Measurements from ENCODE around the gene CDH4.

DNA sequence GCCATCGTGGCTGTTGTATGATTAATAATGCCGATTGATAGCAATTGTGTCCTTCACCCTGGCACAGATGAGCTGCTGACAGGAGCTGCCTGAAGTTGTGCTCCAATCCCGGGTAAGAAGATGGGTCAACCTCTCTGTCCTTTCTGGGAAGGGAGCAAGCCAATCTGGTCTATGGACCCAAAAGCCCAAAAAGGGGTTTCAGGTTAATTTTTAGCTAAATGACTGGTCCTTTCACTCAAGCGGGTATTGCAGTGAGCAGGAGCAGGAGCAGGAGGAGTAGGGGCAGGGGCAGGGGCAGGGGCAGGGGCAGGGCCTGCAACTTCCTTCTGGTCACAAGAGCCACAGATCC lies 648.9 kb downstream of the CDH4 start:
- TF ChIP-seq, protein P1, sequence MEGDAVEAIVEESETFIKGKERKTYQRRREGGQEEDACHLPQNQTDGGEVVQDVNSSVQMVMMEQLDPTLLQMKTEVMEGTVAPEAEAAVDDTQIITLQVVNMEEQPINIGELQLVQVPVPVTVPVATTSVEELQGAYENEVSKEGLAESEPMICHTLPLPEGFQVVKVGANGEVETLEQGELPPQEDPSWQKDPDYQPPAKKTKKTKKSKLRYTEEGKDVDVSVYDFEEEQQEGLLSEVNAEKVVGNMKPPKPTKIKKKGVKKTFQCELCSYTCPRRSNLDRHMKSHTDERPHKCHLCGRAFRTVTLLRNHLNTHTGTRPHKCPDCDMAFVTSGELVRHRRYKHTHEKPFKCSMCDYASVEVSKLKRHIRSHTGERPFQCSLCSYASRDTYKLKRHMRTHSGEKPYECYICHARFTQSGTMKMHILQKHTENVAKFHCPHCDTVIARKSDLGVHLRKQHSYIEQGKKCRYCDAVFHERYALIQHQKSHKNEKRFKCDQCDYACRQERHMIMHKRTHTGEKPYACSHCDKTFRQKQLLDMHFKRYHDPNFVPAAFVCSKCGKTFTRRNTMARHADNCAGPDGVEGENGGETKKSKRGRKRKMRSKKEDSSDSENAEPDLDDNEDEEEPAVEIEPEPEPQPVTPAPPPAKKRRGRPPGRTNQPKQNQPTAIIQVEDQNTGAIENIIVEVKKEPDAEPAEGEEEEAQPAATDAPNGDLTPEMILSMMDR (IDR thresholded peaks at IDR 0.05) = no peak
- TF ChIP-seq POLR2AphosphoS5 (IDR thresholded peaks at IDR 0.05) (no peak), POLR2A (IDR thresholded peaks at IDR 0.05) (no peak), EP300 (IDR thresholded peaks at IDR 0.05) (no peak)

Measured in upper lobe of left lung (tissue), 4 donors.